ENCODE data around the gene MSH5.
A peak's percentile ranks its signal among the peaks of the same experiment; 100 is the strongest.

The MSH5 gene

DNA sequence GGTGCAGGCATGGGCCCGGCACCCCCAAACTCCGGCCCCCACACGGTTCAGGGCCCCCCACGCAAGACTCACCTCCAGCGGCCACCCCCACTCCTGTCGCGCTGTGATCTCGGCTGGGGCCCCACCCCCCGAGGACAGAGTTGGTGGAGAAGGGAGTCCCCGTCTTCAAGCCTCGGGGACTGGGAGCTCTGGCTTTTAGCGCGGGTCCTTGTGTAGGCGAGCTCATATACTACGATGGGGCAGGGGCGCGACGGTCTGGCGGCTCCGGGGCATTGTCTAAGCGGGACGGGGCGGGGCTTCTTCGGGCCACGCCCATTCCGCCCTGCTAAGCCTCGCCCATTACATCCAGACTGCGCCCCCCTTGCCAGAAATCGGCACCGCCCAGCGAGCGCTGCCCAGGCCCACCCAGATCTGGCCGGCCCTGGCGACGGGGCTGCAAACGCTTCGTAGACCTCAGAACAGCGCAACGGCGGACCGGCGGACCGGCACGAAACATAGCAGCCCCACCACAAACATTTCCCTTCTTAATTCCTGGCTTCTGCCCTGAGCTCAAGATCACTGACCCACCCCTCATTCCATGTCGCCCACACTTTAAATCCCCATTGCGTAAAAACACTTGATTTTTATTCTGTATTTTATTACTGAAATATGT is 9.7 kb upstream of the MSH5 start:
- DNase-seq (ENCODE audit: low read depth) = peak; percentile 56

- no peak for DNase-seq (ENCODE audit: low read depth)
Measured at GRCh38 chr6:31730631-31731086, 9.1 kb upstream of the MSH5 start.

DNA sequence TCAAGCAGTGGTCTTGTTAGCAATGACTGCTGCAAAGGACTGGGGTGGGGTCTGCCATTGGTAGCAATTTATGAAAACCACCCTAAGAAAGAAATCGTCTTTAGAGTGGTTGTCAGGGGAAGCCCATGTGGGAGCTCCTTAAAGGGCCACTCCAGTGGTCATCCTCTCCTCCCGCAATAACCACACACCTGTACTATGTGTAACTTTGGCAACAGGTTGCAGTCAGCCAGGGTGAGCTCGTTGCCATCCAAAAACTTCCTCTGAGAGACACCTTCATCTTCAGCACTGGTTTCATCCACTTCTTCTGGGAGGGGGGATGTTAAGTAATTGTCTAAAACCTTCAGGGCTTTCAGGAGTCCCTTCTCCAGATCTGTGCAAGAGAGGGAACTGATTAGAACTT is 7.8 kb upstream of the MSH5 start:
- DNase-seq (ENCODE audit: low read depth) = no peak

DNA sequence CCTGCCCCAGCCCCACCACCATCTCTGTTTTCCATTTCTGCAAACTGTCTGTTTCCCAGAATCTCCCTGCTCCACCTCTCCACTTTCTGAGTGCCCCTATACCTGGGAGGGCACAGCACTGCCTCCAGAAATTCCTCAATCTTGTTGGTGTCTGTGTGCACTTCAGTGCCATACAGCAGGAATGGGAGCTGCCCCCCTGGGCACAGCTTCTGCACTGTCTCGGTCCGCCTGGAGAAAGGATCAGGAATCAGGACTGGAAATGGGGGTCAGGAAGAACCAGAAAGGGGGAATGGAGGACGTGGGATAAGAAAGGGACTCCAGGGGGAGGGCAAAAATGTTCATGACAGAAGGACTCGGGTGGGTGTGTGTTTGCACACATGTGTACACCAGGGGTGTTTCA is 6.1 kb upstream of the MSH5 start:
- no peak for DNase-seq (ENCODE audit: low read depth)

GRCh38 chr6:31734247-31734820 is 5.5 kb upstream of the MSH5 start:
- no peak for DNase-seq (ENCODE audit: low read depth)

- DNase-seq (ENCODE audit: low read depth) = peak; percentile 42
Measured at GRCh38 chr6:31734821-31735406, 4.9 kb upstream of the MSH5 start.

DNA sequence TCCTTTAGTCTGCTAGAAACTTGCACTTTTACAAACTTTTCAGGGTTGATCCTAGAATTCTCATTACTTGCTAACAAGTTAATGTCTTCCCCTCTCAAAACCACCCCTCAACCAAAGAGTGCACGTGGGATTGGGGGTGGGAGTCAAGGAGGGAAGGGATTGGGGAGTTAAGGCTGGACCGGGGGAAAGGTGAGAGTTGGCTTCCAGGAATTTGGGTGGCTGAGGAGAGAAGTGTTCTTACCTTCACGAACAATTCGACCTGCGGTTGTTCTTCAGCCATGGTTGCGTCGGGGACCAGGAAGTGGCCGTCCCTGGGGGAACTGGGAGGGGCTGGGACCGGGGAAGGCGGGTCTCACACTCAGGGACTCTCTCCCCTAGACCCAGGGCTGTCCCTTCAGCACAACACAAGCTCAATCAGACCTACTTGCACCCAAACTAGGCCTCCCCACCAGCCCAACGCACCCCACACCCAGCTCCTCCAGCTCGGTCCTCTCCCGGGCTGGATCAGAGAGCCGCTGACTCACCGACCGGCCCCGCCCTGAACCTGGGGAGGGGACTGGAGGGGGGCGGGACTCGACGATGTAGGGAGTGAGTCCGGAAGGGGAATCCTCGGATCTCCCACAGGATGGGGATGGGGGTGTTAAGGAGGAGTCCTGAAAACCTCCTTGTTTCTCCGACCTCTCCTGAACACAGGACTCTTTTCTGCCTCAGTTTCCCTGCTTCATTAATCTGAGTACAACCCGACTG is 3.6 kb upstream of the MSH5 start, which contains the start of gene CLIC1:
Gene CLIC1 (minus strand): TSS at position 510 of the 747 bp plus-strand sequence. CDS start 230 bp downstream, at position 280.
- peak; percentile 44 for DNase-seq (ENCODE audit: low read depth)

DNA sequence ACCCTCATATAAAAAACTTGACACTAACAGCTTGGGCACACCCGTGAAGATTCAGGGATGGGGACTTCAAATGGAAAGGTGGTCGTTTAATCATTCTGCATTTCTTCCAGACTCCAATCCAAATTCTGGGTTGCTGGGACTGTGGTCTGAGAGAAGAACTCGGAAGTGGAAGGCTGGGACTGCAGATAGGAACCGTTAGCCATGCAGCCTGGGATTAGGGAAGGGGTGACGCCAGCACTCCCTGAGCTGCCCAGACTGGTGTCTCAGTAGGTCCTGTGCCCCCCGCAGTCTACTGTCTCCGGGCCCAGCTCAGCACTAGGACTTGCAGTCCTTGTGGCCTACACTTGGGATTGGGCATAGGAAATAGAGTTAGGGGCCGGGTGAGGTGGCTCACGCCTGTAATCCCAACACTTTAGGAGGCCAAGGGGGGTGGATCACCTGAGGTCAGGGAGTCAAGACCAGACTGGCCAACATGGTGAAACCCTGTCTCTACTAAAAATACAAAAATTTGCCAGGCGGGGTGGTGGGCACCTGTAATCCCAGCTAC is 3.0 kb upstream of the MSH5 start:
- DNase-seq (ENCODE audit: low read depth) = no peak

- DNase-seq (ENCODE audit: low read depth) = no peak
Measured at GRCh38 chr6:31737315-31737990, 2.4 kb upstream of the MSH5 start.

DNA sequence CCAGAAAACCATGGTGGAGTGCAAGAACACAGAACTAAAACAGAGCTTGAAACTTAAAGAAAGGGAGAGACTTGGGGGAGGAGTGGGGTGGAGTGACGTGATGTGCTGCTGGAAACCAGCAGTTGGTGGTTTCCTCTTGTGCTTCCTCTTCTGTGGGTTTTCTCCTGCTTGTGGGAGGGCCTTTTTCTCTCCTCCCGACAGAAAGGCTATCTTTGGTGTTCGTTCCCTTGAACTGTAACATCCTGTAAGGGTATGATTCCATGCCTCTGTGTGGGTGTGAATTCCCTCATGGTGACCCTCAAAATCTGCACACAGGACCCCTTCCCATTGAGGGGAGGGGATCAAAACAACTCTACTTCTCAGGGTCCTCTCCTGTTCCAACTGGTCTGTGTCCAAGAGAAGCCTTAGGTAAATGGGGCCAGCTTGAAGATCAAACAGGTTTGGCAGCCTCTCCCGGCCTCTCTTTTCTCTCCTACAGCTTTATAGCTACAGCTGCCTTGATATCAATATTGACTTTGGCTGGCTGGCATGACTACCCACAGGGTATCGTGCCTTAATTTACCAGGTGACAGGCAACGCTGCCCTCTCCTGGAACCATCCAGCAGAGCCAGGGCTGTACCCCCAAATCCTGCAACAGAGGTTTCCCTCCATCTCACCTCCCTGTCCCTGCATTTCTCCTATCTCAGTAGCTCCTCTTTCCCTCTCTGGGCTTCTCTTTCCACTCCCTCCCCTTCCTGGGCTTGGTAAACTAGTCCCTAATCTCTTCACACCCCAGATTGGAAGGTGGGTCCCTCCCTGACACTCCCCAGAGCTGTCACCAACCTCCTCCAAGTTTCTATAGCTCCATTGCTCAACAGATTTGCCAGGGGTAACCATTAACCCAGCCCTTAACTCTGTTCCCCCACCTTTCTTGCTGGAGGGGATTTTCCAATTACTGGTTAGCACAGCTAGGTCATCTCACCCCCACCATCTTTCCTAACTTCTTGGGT is 1.5 kb upstream of the MSH5 start:
- peak; percentile 39 for DNase-seq (ENCODE audit: low read depth)

DNA sequence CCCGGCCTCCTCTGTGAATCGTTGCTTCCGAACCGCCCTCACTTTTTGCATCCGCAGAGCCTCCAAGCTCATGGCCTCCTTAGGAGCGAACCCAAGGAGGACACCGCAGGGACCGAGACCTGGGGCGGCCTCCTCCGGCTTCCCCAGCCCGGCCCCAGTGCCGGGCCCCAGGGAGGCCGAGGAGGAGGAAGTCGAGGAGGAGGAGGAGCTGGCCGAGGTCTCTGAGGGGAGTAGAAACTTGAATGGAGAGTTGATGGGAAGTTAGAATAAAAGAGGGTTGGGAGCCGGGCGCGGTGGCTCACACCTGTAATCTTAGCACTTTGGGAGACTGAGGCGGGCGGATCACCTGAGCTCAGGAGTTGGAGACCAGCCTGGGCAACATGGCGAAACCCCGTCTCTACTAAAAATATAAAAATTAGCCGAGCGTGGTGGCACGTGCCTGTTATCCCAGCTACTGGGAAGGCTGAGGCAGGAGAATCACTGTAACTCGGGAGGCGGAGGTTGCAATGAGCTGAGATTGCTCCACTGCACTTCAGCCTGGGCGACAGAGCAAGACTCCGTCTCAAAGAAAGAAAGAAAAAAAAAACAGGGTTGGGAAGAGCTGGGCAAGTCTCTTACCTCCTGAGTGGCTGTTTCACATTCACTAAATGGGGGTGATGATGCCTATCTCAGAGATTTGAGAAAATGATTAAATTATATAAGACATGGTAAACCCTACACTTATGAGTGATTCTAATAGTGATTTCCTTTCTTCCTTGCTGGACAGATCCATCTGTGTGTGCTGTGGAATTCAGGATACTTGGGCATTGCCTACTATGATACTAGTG is 805 bp downstream of the MSH5 start:
- no peak for DNase-seq (ENCODE audit: low read depth)

DNA sequence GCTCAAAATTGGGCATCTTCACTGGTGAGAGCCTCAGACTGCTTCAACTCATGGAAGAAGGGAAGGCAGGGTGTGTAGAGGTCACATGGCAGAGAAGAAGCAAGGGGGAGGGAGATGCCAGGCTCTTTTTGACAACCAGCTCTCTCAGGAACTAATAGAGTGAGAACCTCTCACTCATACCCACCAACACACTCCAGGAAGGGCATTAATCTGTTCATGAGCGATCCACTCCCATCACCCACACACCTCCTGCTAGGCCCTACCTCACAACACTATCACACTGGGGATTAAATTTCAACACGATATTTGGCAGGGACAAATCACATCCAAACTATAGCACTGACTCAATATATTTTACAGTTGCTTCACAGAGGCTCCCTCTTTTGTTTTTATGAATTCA is 2.0 kb downstream of the MSH5 start:
- no peak for DNase-seq (ENCODE audit: low read depth)

DNA sequence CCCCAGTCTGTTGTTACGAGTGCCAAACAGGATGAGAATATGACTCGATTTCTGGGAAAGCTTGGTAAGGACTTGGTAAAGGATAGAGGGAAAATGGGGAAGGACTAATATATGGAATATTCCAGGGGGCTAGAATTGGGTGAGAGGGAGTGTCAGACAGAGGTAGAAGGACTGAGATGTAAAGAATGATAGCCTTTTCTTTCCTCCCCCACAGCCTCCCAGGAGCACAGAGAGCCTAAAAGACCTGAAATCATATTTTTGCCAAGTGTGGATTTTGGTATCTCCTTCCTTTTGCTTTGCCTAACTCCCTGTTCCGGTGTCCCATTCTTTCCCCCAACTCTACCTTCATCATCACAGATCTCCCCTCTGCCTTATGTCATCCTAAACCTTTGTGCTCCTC is 3.1 kb downstream of the MSH5 start:
- no peak for DNase-seq (ENCODE audit: low read depth)

GRCh38 chr6:31744422-31744821 is 4.6 kb downstream of the MSH5 start:
- DNase-seq (ENCODE audit: low read depth) = no peak

DNA sequence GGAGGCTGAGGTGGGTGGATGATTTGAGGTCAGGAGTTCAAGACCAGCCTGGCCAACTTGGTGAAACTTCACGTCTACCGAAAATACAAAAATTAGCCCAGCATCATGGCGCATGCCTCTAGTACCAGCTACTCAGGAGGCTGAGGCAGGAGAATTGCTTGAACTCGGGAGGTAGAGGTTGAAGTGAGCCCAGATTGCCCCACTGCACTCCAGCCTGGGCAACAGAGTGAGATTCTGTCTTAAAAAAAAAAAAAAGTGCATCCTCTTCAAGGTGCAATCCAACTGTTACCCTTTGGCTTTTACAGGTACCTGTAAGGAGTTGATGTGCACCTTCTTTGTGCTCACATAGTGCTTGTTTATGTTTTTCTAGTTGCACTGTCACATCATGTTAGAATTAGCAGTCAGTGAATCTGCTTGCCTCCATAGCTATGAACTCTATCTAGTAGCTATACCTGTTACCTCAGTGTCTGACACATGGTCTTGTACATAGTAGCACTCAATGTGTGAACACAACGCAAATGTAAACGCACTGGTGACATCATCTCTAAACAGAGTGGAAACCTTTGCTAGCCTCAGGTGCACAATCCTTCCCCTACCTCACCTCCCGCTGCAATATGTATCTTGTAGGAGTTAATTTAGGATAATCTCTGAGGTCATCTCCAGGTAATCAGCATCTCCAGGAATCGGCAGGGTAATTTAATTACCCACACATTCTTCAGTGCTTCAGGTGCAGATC is 9.7 kb downstream of the MSH5 start:
- no peak for DNase-seq (ENCODE audit: low read depth)

DNA sequence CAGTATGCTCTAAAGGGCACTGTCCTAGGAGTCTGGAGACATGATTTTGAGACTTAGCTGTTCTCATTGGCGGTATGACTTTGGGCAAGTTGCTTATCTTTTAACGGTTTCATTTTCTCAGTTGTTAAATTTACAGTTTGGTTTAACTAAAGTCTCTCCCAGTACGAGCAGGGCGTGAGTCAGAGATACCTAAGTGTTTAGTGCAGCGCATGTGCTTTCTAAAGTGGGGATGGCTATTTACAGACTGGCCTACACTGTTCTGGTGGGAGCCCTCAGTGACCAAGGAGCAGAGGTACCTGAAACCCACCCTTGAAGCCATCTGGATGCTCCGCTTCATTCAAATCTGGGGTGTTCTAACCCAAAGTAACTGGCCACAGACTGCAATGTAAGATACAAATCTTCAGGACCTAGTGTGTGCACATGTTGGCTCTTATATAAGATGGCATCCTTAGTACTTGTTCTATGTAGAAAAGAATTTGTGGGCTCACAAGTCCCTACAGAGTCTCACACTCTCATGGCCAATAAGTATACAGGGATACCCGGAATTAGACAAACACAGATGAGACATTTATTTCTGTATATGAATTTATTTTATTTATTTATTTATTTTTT is 10.7 kb downstream of the MSH5 start:
- no peak for DNase-seq (ENCODE audit: low read depth)

DNA sequence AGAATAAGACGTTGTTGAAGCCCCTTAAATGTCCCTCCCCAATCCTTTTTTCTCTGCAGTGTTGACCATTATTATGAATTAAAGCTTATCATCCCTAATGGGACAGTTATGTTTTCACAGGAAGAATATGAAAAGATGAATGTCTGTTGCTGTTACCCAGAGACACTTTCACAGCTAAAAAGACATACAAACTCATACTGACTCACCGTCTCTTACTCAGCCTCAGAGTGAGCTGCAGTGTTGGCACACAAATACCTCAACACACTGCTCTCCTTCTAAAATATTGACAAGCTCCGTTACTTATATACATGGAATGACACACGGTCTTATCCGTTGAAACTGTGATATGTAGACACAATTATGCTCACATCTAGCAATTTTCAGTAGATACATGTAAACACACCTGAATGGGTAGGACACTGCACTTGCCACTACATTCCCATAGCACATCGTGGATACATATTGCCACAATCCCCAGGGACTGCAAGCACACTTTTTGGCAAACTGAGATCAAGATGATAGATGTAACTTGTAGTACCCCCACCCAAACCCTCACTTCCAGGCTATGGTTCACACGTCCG is 13.0 kb downstream of the MSH5 start:
- no peak for DNase-seq (ENCODE audit: low read depth)

DNA sequence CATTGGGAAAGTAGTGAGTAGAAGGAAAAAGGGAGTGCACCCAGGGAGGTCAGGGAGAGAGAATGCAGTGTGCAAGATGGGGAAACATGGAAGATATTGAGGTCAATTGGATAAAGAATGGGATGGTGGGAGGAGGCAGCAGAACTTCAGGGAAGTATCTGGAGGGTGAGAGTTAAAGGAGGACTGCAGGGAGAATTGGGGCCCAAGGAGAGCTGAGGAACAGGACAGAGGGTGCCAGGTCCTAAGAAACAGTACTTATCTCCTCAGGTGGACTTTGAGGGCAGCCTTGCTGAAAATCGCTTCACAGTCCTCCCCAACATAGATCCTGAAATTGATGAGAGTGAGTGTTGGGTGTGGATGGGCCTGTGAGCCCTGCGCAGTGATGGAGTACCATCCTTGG is 18.5 kb downstream of the MSH5 start:
- DNase-seq (ENCODE audit: low read depth) = no peak

All from activated gamma-delta T cell treated with anti-CD3 and anti-CD28 coated beads, Interleukin-2, amount 50 U/mL, for 16 hours (primary cell).